Tibial nerve (tissue), 4 donors: ENCODE measurements around the gene ENOX1. TPM values are rescaled to one million over a fixed set of nuclear protein-coding genes. Genes with fewer than 3 reads are reported as not detected.

ENCODE experiments used
- DNase-seq, 2 donors: peaks; one replicate each; pipeline ENCODE4 v3.0.0-alpha.2; 2019; ENCODE audit warnings: low spot score in 2 of 2
- H3K27ac ChIP-seq, 4 donors: fragments of 200-600 bp; sonication (generic) in 3 of 4; one replicate each; pipeline ENCODE4 v1.5.1; 2017 to 2019; ENCODE audit warnings: mild to moderate bottlenecking in 1 of 4
- H3K27me3 ChIP-seq, 2 donors: fragments of 200-600 bp; sonication (generic) in 1 of 2; one replicate each; pipeline versions ENCODE4 v1.5.1 to v1.6.0; 2017 to 2019
- H3K36me3 ChIP-seq, 3 donors: fragments of 200-600 bp; sonication (generic); one replicate each; pipeline ENCODE4 v1.5.1; 2018 to 2019
- H3K4me1 ChIP-seq, 4 donors: fragments of 200-600 bp; sonication (generic) in 3 of 4; one replicate each; pipeline ENCODE4 v1.5.1; 2017 to 2019
- H3K4me3 ChIP-seq, 4 donors: fragments of 200-600 bp; sonication (generic) in 3 of 4; one replicate each; pipeline ENCODE4 v1.5.1; 2017 to 2019; ENCODE audit warnings: mild to moderate bottlenecking in 1 of 4, moderate library complexity in 1 of 4
- H3K9me3 ChIP-seq, 4 donors: fragments of 200-600 bp; sonication (generic) in 3 of 4; one replicate each; pipeline ENCODE4 v1.5.1; 2017 to 2019
- CTCF ChIP-seq, 5 experiments: fragments of 200-600 bp in 3 of 5; fragments of 450-650 bp in 2 of 5; sonication (generic) in 3 of 5; IDR thresholded peaks; one replicate each; pipeline ENCODE4 v1.5.1; 2016 to 2019; ENCODE audit warnings: antibody characterized with exemption in 5 of 5, mild to moderate bottlenecking in 3 of 5, moderate library complexity in 2 of 5
- EP300 ChIP-seq, 2 donors: sonication (generic); formaldehyde crosslinking; IDR thresholded peaks; one replicate each; pipeline ENCODE4 v1.6.1; 2017; ENCODE audit warnings: antibody characterized with exemption in 2 of 2, mild to moderate bottlenecking in 1 of 2
- POLR2A ChIP-seq, 2 donors: fragments of 450-650 bp; IDR thresholded peaks; one replicate each; pipeline ENCODE4 v1.6.1; 2017; ENCODE audit warnings: antibody characterized with exemption in 2 of 2, mild to moderate bottlenecking in 2 of 2, moderate library complexity in 2 of 2
- WGBS, 2 donors: methylation state at CpG; one replicate each; pipeline ENCODE4 v1.1.5; 2018; 5-methylcytosine and 5-hydroxymethylcytosine counted together
- total RNA-seq, 4 donors: library from RNA; depleted of rRNA; stranded (reverse); fragments of >200 nt; gene quantifications; one replicate each; pipeline ENCODE4 v1.1.0, GENCODE V29; 2016

Gene ENOX1
- total RNA-seq, 4 donors from 2014 or later = 2.6 to 8.2 (median 4.6) TPM

- no peaks in the 10 kb centered on the region for H3K9me3 ChIP-seq
- H3K27me3 ChIP-seq = peaks cover 0 to 20% of the 10 kb centered on the region in 2 donors
- peak overlapping the region in 2 of 4 donors; percentile 39 to 71 for H3K27ac ChIP-seq
- WGBS, 2 donors = 1% methylated on average over 28 of the region's 28 CpGs; no CpG with 5 or more reads in 1 of the 2 donors
- H3K4me3 ChIP-seq = peak overlapping the region; percentile 55 to 70 (median 62)
- TF ChIP-seq POLR2A (IDR thresholded peaks at IDR 0.05) (no peak), EP300 (IDR thresholded peaks at IDR 0.05) (no peak), CTCF (IDR thresholded peaks at IDR 0.05) (no peak)
- no peaks in the 10 kb centered on the region for H3K36me3 ChIP-seq
- DNase-seq = no peak
- peaks cover 0 to 38% (median 10%) of the 10 kb centered on the region in 4 donors for H3K4me1 ChIP-seq
Observed at GRCh38 chr13:43786472-43786765, 353 bp downstream of the ENOX1 start.

- DNase-seq = peak; percentile 51 to 64
- peak overlapping the region in 2 of 4 donors; percentile 49 to 71 for H3K27ac ChIP-seq
- peaks cover 0 to 20% of the 10 kb centered on the region in 2 donors for H3K27me3 ChIP-seq
- H3K4me1 ChIP-seq = peaks cover 0 to 38% (median 10%) of the 10 kb centered on the region in 4 donors
- TF ChIP-seq EP300 (IDR thresholded peaks at IDR 0.05) = no peak
- TF ChIP-seq CTCF (IDR thresholded peaks at IDR 0.05) = no peak
- TF ChIP-seq POLR2A (IDR thresholded peaks at IDR 0.05) = no peak
- H3K9me3 ChIP-seq = no peaks in the 10 kb centered on the region
- WGBS, 2 donors = 1 to 2% methylated on average over 48 to 76 of the region's 76 CpGs
- peak overlapping the region; percentile 55 to 70 (median 62) for H3K4me3 ChIP-seq
- H3K36me3 ChIP-seq = no peaks in the 10 kb centered on the region
Observed at GRCh38 chr13:43785650-43786471, 911 bp downstream of the ENOX1 start.

GRCh38 chr13:43785261-43785649 lies 1.5 kb downstream of the ENOX1 start:
- Histone ChIP-seq H3K27ac (peak overlapping the region in 2 of 4 donors; percentile 49 to 71), H3K4me1 (peaks cover 0 to 38% (median 10%) of the 10 kb centered on the region in 4 donors), H3K4me3 (peak overlapping the region; percentile 55 to 70 (median 62)), H3K9me3 (no peaks in the 10 kb centered on the region), H3K36me3 (no peaks in the 10 kb centered on the region), H3K27me3 (peaks cover 0 to 20% of the 10 kb centered on the region in 2 donors)
- TF ChIP-seq CTCF (IDR thresholded peaks at IDR 0.05) (no peak), EP300 (IDR thresholded peaks at IDR 0.05) (no peak), POLR2A (IDR thresholded peaks at IDR 0.05) (no peak)
- no peak for DNase-seq
- 33 to 36% methylated on average over 10 of the region's 10 CpGs for WGBS, 2 donors

- Histone ChIP-seq H3K9me3 (no peaks in the 10 kb centered on the region), H3K27me3 (peaks cover 0 to 14% of the 10 kb centered on the region in 2 donors), H3K4me3 (no peak overlapping the region), H3K4me1 (peaks cover 0 to 38% (median 10%) of the 10 kb centered on the region in 4 donors), H3K36me3 (no peaks in the 10 kb centered on the region), H3K27ac (no peak overlapping the region)
- no peak for TF ChIP-seq EP300 (IDR thresholded peaks at IDR 0.05)
- no peak for TF ChIP-seq CTCF (IDR thresholded peaks at IDR 0.05)
- no peak for TF ChIP-seq POLR2A (IDR thresholded peaks at IDR 0.05)
- WGBS, 2 donors = 67 to 72% methylated on average over 1 of the region's 1 CpG
- DNase-seq = no peak
Observed at GRCh38 chr13:43784496-43784895, 2.3 kb downstream of the ENOX1 start.

DNA sequence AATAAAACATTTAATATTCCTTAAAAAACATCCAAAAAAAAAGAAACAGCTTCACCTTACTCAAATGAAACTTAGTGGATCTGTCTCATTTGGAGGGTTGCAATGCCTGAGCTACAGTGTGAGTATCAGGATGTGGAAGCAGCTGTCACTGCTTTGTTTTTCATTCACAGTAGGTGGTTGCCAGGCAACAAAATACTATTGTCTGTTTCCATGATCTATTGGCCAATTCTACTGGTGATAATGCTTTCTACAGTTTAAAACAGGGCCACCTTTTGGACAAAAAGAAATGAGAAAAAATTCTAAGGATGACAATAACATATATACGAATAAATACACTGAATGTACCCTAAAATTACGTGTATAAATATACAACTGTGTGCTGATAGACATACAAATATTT lies 3.0 kb downstream of the ENOX1 start:
- TF ChIP-seq POLR2A (IDR thresholded peaks at IDR 0.05) (no peak), EP300 (IDR thresholded peaks at IDR 0.05) (no peak), CTCF (IDR thresholded peaks at IDR 0.05) (no peak)
- H3K27ac ChIP-seq = no peak overlapping the region
- WGBS, 2 donors = 86 to 90% methylated on average over 2 of the region's 2 CpGs

More for the DNA sequence above, 3.0 kb downstream of the ENOX1 start:
- H3K36me3 ChIP-seq = no peaks in the 10 kb centered on the region
- no peak for DNase-seq
- H3K27me3 ChIP-seq = peaks cover 0 to 14% of the 10 kb centered on the region in 2 donors
- peaks cover 0 to 38% (median 10%) of the 10 kb centered on the region in 4 donors for H3K4me1 ChIP-seq
- no peak overlapping the region for H3K4me3 ChIP-seq
- no peaks in the 10 kb centered on the region for H3K9me3 ChIP-seq
